ENCODE results near the gene C5orf58.

- TF ChIP-seq SMARCC2 (IDR thresholded peaks at IDR 0.05; ENCODE audit: low read depth): no peak
- TF ChIP-seq DMBX1 (CRISPR knock-in tag; IDR thresholded peaks at IDR 0.05; ENCODE audit: borderline replicate concordance): no peak
Measured at GRCh38 chr5:170276140-170276539, 43.4 kb downstream of the C5orf58 start.
